Fibroblast of pulmonary artery (primary cell): ENCODE results near the gene MYPOP.

Experiments used
- DNase-seq: peaks from one replicate; pipeline ENCODE4 v3.0.0-alpha.2; 2010; ENCODE audit warnings: low read depth
- H3K4me3 ChIP-seq: replicated peaks from 2 replicates; pipeline ENCODE4 v1.5.1; 2011; ENCODE audit warnings: low read depth, mild to moderate bottlenecking, control low read depth, low read length, moderate library complexity
- CTCF ChIP-seq: IDR thresholded peaks from 2 replicates; pipeline ENCODE4 v1.5.1; 2011; ENCODE audit warnings: mild to moderate bottlenecking, control low read depth, low read length, inconsistent platforms; ENCODE audit errors: missing control alignments

Gene MYPOP

GRCh38 chr19:45879055-45879454 lies 23.4 kb downstream of the MYPOP start:
- TF ChIP-seq CTCF: no peak
- H3K4me3 ChIP-seq: no peak overlapping the region
- no peak for DNase-seq

GRCh38 chr19:45878043-45878794 lies 24.2 kb downstream of the MYPOP start:
- TF ChIP-seq CTCF: no peak
- H3K4me3 ChIP-seq: no peak overlapping the region

GRCh38 chr19:45876411-45877197 lies 25.8 kb downstream of the MYPOP start:
- no peak for TF ChIP-seq CTCF
- peak; percentile 22 for DNase-seq
- no peak overlapping the region for H3K4me3 ChIP-seq

More at GRCh38 chr19:45878043-45878794, 24.2 kb downstream of the MYPOP start:
- no peak for DNase-seq

GRCh38 chr19:45876161-45876410 lies 26.3 kb downstream of the MYPOP start:
- no peak for TF ChIP-seq CTCF
- no peak overlapping the region for H3K4me3 ChIP-seq
- no peak for DNase-seq

- no peak for TF ChIP-seq CTCF
- no peak overlapping the region for H3K4me3 ChIP-seq
- no peak for DNase-seq
Measured at GRCh38 chr19:45874620-45874966, 27.8 kb downstream of the MYPOP start.

- no peak for DNase-seq
- H3K4me3 ChIP-seq: no peak overlapping the region
- no peak for TF ChIP-seq CTCF
Measured at GRCh38 chr19:45873219-45873772, 29.1 kb downstream of the MYPOP start.
